GM12878 (cell line): ENCODE measurements around the gene CHAC1. TPM values are rescaled to one million over a fixed set of nuclear protein-coding genes. Genes with fewer than 3 reads are reported as not detected.

Experiments
- ATAC-seq: fragments of 200-7000 bp; cut with Tn5 transposase; 3 replicates; pipeline ENCODE4 v1.9.1; 2020; ENCODE audit warnings: mild to moderate bottlenecking, moderate library complexity
- BruUV-seq: library from RNA; stranded (reverse); fragments of 400-500 nt; replicated peaks from 2 replicates; lab custom pipeline; 2021; lab: Mats Ljungman, UMichigan
- CTCF ChIA-PET: fragments of 300-600 bp; sonication (Branson Sonifier 250); formaldehyde crosslinking; extraction: SDS; loops from one replicate; lab custom pipeline; 2021; ENCODE audit warnings: inconsistent platforms; lab: Yijun Ruan, JAX
- POLR2A ChIA-PET: fragments of 350-600 bp; formaldehyde crosslinking; extraction: SDS; loops from one replicate; lab custom pipeline; 2021; ENCODE audit warnings: inconsistent platforms; lab: Charles Lee
- RAD21 ChIA-PET: fragments of 300-600 bp; sonication (Branson Sonifier 250); formaldehyde crosslinking; loops from one replicate; lab custom pipeline; 2023; ENCODE audit warnings: antibody characterized with exemption; ENCODE audit not compliant: unreplicated experiment; lab: Charles Lee
- SMC1A ChIA-PET: fragments of 300-600 bp; sonication (Branson Sonifier 250); formaldehyde crosslinking; loops from one replicate; lab custom pipeline; 2023; ENCODE audit not compliant: unreplicated experiment, uncharacterized antibody; lab: Charles Lee
- DNase-seq: peaks from one replicate; pipeline ENCODE4 v3.0.0-alpha.2; 2011; ENCODE audit warnings: low read depth, low spot score
- FAIRE-seq: peaks from 3 replicates; lab custom pipeline; 2011; peaks lifted over from hg19 to GRCh38; lab: Jason Lieb, UNC
- H2AFZ ChIP-seq: 2 replicates; pipeline ENCODE4 v1.6.0; 2011; ENCODE audit warnings: low read depth, low read length, control low read depth; ENCODE audit not compliant: control insufficient read depth
- H3K27ac ChIP-seq: 2 replicates; pipeline ENCODE4 v1.5.1; 2011; ENCODE audit warnings: control low read depth; ENCODE audit not compliant: control insufficient read depth, insufficient read depth
- H3K27me3 ChIP-seq, 2 experiments: replicated peaks in 1 of 2; 2 replicates each; pipeline versions ENCODE4 v1.6.0 to v1.6.1; 2011; ENCODE audit warnings: low read length in 1 of 2; ENCODE audit not compliant: control insufficient read depth in 2 of 2, insufficient read depth in 2 of 2
- H3K36me3 ChIP-seq, 2 experiments: 2 replicates each; pipeline ENCODE4 v1.5.1; 2011; ENCODE audit warnings: low read length in 1 of 2; ENCODE audit not compliant: control insufficient read depth in 2 of 2, insufficient read depth in 2 of 2
- H3K4me1 ChIP-seq: 2 replicates; pipeline ENCODE4 v1.6.1; 2011; ENCODE audit warnings: mild to moderate bottlenecking, low read length, moderate library complexity, mixed read lengths; ENCODE audit not compliant: control insufficient read depth, insufficient read depth
- H3K4me2 ChIP-seq: 2 replicates; pipeline ENCODE4 v1.6.0; 2011; ENCODE audit warnings: control low read depth; ENCODE audit not compliant: control insufficient read depth, insufficient read depth
- H3K4me3 ChIP-seq: fragments of 200-600 bp; sonication (generic); 2 replicates; pipeline ENCODE4 v1.5.1; 2016
- H3K79me2 ChIP-seq: 2 replicates; pipeline ENCODE4 v1.6.0; 2011; ENCODE audit warnings: low read length; ENCODE audit not compliant: control insufficient read depth, insufficient read depth
- H3K9ac ChIP-seq: 2 replicates; pipeline ENCODE4 v1.8.0; 2011; ENCODE audit warnings: low read length, control low read depth, mixed read lengths; ENCODE audit not compliant: control insufficient read depth, insufficient read depth
- H3K9me3 ChIP-seq: replicated peaks from 3 replicates; pipeline ENCODE4 v1.5.1; 2011; ENCODE audit warnings: mild to moderate bottlenecking, low read length; ENCODE audit not compliant: control insufficient read depth, insufficient read depth
- H4K20me1 ChIP-seq: 2 replicates; pipeline ENCODE4 v1.6.0; 2011; ENCODE audit not compliant: control insufficient read depth, insufficient read depth
- BHLHE40 ChIP-seq, 2 experiments: fragments of 450-650 bp in 1 of 2; IDR thresholded peaks; 2 replicates each; pipeline ENCODE4 v1.6.1; 2011 to 2017; ENCODE audit warnings: low read depth in 2 of 2, borderline replicate concordance in 1 of 2, improper control_type of control experiment in 1 of 2, low read length in 1 of 2, mild to moderate bottlenecking in 1 of 2
- CREM ChIP-seq: IDR thresholded peaks from 2 replicates; pipeline ENCODE4 v1.6.1; 2014; ENCODE audit warnings: antibody characterized with exemption, low read depth
- MEF2A ChIP-seq: IDR thresholded peaks from 2 replicates; pipeline ENCODE4 v1.6.1; 2011; ENCODE audit warnings: low read depth, mild to moderate bottlenecking, low read length, moderate library complexity; ENCODE audit not compliant: insufficient read depth
- NFYB ChIP-seq: IDR thresholded peaks from 2 replicates; pipeline ENCODE4 v1.6.1; 2011; ENCODE audit warnings: low read depth, mild to moderate bottlenecking, low read length, improper control_type of control experiment, moderate library complexity; ENCODE audit not compliant: insufficient read depth
- NR2C1 ChIP-seq: fragments of 450-650 bp; IDR thresholded peaks from 2 replicates; pipeline ENCODE4 v1.6.1; 2017; ENCODE audit warnings: antibody characterized with exemption, mild to moderate bottlenecking, moderate library complexity
- POLR2AphosphoS5 ChIP-seq: IDR thresholded peaks from 2 replicates; pipeline ENCODE4 v1.6.1; 2011; ENCODE audit warnings: mild to moderate bottlenecking, low read length, inconsistent platforms
- ZNF24 ChIP-seq: fragments of 450-650 bp; IDR thresholded peaks from 2 replicates; pipeline ENCODE4 v1.6.1; 2017; ENCODE audit warnings: antibody characterized with exemption, mild to moderate bottlenecking
- WGBS: methylation state at CpG from one replicate; pipeline ENCODE4 v1.1.6; 2016; ENCODE audit warnings: low lambda C conversion rate; ENCODE audit not compliant: insufficient replicate concordance, insufficient coverage; ENCODE audit errors: missing lambda C conversion rate; 5-methylcytosine and 5-hydroxymethylcytosine counted together
- in situ Hi-C: fragments of 300-500 bp; cut with MboI; formaldehyde crosslinking; loops from 9 replicates; pipeline ENCODE4 v1.14.3; 2018; ENCODE audit warnings: mixed read lengths
- intact Hi-C: fragments of 100-400 bp; cut with micrococcal nuclease; formaldehyde crosslinking; loops from one replicate; pipeline ENCODE4 v1.14.2; 2022; ENCODE audit not compliant: unreplicated experiment
- polyA plus RNA-seq, 11 experiments: library from polyadenylated mRNA; depleted of rRNA in 4 of 11; unstranded in 6 of 11; stranded (reverse) in 5 of 11; fragments of >200 nt; fragmentation: Nextera tagmentation in 4 of 11; fragmentation: Illumina TruSeq in 1 of 11; extraction: Ambion mirVana in 4 of 11; extraction: Trizol in 1 of 11; gene quantifications; 1 replicate in 1 of 11; 2 replicates in 10 of 11; pipeline versions ENCODE4 v1.2.1 to v1.2.3, GENCODE V29; 2011 to 2016; ENCODE audit warnings: inconsistent platforms in 2 of 11, missing spikeins in 2 of 11, low read depth in 1 of 11
- total RNA-seq, 4 experiments: library from RNA; depleted of rRNA in 3 of 4; stranded (reverse); fragments of >200 nt in 3 of 4; fragmentation: Illumina TruSeq in 1 of 4; extraction: Trizol in 1 of 4; gene quantifications; 2 replicates each; pipeline versions ENCODE4 v1.2.1 to v1.2.3, GENCODE V29; 2013 to 2021
- TF ChIP-seq, protein P1 (sequence below): fragments of 450-650 bp; IDR thresholded peaks from 2 replicates; pipeline ENCODE4 v1.6.1; 2017; ENCODE audit warnings: mild to moderate bottlenecking, moderate library complexity

The CHAC1 gene
- total and polyA plus RNA-seq, 10 of the 15 experiments (the other 5 are each of a cell fraction or from before 2014, with no cell fraction given): 0.37 to 5.9 (median 3.3) TPM

GRCh38 chr15:40911693-40912092, 41.6 kb upstream of the CHAC1 start:
- Histone ChIP-seq H4K20me1 (no peaks in the 10 kb centered on the region), H3K36me3 (no peaks in the 10 kb centered on the region), H3K4me2 (no peak overlapping the region), H3K9me3 (no peaks in the 10 kb centered on the region), H2AFZ (no peak overlapping the region), H3K4me1 (peaks cover 21% of the 10 kb centered on the region), H3K9ac (no peak overlapping the region), H3K79me2 (no peaks in the 10 kb centered on the region), H3K4me3 (no peak overlapping the region), H3K27ac (no peak overlapping the region), H3K27me3 (no peaks in the 10 kb centered on the region)
- in situ Hi-C loops: no loop called here
- intact Hi-C loops: no loop called here
- DNase-seq: no peak
- ATAC-seq: no peak
- POLR2A ChIA-PET: no interaction called here
- no TSS peak for BruUV-seq
- 59% methylated on average over 2 of the region's 2 CpGs for WGBS
- CTCF ChIA-PET: interaction anchor here (0.9 to 11.9 kb wide), 11 partner anchors 8 to 272 kb away, joined by 3 to 157 read pairs (median 4); partner anchors contain the start of gene VPS18
- RAD21 ChIA-PET: interaction anchor here (0.6 to 1.1 kb wide), 5 partner anchors 17 to 113 kb away, joined by 3 read pairs; no protein-coding TSS in a partner anchor
- FAIRE-seq: no peak
- SMC1A ChIA-PET: interaction anchor here (1.0 kb wide), 1 partner anchor 29 kb away, joined by 4 read pairs; no protein-coding TSS in a partner anchor
- TF ChIP-seq NFYB: no peak
- TF ChIP-seq NR2C1: no peak
- no peak for TF ChIP-seq BHLHE40 (IDR thresholded peaks at IDR 0.05; ENCODE audit: borderline replicate concordance in 1 of 2, low read depth in 2 of 2, low read length in 1 of 2)
- TF ChIP-seq POLR2AphosphoS5: no peak
- no peak for TF ChIP-seq MEF2A
- TF ChIP-seq CREM: no peak

DNA sequence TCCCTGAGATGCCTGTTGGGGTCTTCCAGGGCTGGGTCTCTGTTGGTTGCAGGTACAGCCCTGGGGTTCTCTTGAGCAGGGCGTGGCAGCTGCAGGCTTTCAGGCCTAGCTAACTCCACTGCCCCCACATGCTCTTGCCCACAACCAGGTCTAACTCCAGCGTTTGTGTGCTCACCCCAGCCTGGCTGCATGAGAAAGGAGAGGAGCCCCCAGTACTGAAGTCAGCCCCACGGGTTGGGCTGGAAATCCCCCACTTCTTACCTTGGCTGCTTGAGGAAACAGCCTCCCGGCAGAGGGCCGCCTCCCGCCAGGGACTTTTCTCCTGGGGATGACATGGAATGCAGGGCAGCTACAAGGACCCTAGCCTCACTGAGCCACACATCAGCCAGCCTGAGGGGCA, 40.8 kb upstream of the CHAC1 start:
- intact Hi-C loops: no loop called here
- ChIA-PET SMC1A (interaction anchor here (1.6 kb wide), 1 partner anchor 27 kb away, joined by 5 read pairs; no protein-coding TSS in a partner anchor), CTCF (interaction anchor here (0.9 to 11.9 kb wide), 9 partner anchors 10 to 272 kb away, joined by 3 to 157 read pairs (median 4); partner anchors contain the start of gene VPS18), POLR2A (no interaction called here), RAD21 (interaction anchor here (0.6 to 1.0 kb wide), 3 partner anchors 17 to 109 kb away, joined by 3 read pairs; no protein-coding TSS in a partner anchor)
- BruUV-seq: no TSS peak
- Histone ChIP-seq H3K9ac (0 out of 2 replicates have a peak overlapping the region, but pooled peaks have one; percentile 12), H2AFZ (peak overlapping the region; percentile 55), H3K9me3 (no peaks in the 10 kb centered on the region), H3K4me1 (peaks cover 15% of the 10 kb centered on the region), H3K4me2 (peak overlapping the region; percentile 17; the same call in 1 of the 2 replicates), H3K27ac (no peak overlapping the region; the same call in 1 of the 2 replicates), H3K79me2 (no peaks in the 10 kb centered on the region), H4K20me1 (no peaks in the 10 kb centered on the region), H3K36me3 (no peaks in the 10 kb centered on the region), H3K27me3 (no peaks in the 10 kb centered on the region), H3K4me3 (no peak overlapping the region)
- 37% methylated on average over 6 of the region's 6 CpGs for WGBS
- TF ChIP-seq, protein P1, sequence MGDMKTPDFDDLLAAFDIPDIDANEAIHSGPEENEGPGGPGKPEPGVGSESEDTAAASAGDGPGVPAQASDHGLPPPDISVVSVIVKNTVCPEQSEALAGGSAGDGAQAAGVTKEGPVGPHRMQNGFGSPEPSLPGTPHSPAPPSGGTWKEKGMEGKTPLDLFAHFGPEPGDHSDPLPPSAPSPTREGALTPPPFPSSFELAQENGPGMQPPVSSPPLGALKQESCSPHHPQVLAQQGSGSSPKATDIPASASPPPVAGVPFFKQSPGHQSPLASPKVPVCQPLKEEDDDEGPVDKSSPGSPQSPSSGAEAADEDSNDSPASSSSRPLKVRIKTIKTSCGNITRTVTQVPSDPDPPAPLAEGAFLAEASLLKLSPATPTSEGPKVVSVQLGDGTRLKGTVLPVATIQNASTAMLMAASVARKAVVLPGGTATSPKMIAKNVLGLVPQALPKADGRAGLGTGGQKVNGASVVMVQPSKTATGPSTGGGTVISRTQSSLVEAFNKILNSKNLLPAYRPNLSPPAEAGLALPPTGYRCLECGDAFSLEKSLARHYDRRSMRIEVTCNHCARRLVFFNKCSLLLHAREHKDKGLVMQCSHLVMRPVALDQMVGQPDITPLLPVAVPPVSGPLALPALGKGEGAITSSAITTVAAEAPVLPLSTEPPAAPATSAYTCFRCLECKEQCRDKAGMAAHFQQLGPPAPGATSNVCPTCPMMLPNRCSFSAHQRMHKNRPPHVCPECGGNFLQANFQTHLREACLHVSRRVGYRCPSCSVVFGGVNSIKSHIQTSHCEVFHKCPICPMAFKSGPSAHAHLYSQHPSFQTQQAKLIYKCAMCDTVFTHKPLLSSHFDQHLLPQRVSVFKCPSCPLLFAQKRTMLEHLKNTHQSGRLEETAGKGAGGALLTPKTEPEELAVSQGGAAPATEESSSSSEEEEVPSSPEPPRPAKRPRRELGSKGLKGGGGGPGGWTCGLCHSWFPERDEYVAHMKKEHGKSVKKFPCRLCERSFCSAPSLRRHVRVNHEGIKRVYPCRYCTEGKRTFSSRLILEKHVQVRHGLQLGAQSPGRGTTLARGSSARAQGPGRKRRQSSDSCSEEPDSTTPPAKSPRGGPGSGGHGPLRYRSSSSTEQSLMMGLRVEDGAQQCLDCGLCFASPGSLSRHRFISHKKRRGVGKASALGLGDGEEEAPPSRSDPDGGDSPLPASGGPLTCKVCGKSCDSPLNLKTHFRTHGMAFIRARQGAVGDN: peak; percentile 55; the same call in 1 of the 2 replicates
- TF ChIP-seq ZNF24: no peak
- in situ Hi-C loops: no loop called here
- FAIRE-seq (no peak), ATAC-seq (peak; percentile 29), DNase-seq (no peak)
